Osteoblast (primary cell): ENCODE results near the gene MRPL53. TPM values are rescaled to one million over a fixed set of nuclear protein-coding genes. Genes with fewer than 3 reads are reported as not detected.
"Not testable (repeated sequence)": the region's sequence is repeated elsewhere in the genome, so short reads cannot be mapped to it uniquely, and the experiment has no call there.

Source experiments
- DNase-seq: peaks from one replicate; pipeline ENCODE4 v3.0.0; 2011; ENCODE audit warnings: low spot score, mixed read lengths; ENCODE audit not compliant: insufficient read length; ENCODE audit errors: missing footprints
- H2AFZ ChIP-seq: 2 replicates; pipeline ENCODE4 v1.6.0; 2011; ENCODE audit warnings: mild to moderate bottlenecking, low read length
- H3K27ac ChIP-seq: 2 replicates; pipeline ENCODE4 v1.5.1; 2011; ENCODE audit warnings: mild to moderate bottlenecking, low read depth, low read length, moderate library complexity
- H3K27me3 ChIP-seq: 2 replicates; pipeline ENCODE4 v1.6.0; 2012; ENCODE audit warnings: mild to moderate bottlenecking, control low read depth, inconsistent platforms, low read length, moderate library complexity; ENCODE audit not compliant: insufficient read depth
- H3K36me3 ChIP-seq: 2 replicates; pipeline ENCODE4 v1.5.1; 2011; ENCODE audit warnings: mild to moderate bottlenecking, low read length, control low read depth, moderate library complexity; ENCODE audit not compliant: insufficient read depth
- H3K4me1 ChIP-seq: 2 replicates; pipeline ENCODE4 v1.5.1; 2011; ENCODE audit warnings: mild to moderate bottlenecking, low read length, control low read depth, moderate library complexity; ENCODE audit not compliant: insufficient read depth
- H3K4me2 ChIP-seq: 2 replicates; pipeline ENCODE4 v1.6.0; 2011; ENCODE audit warnings: mild to moderate bottlenecking, low read length; ENCODE audit not compliant: insufficient read depth
- H3K4me3 ChIP-seq: fragments of 200-600 bp; sonication (generic); 3 replicates; pipeline ENCODE4 v1.5.1; 2012; ENCODE audit warnings: mild to moderate bottlenecking, low read length, inconsistent platforms; ENCODE audit not compliant: insufficient read depth
- H3K79me2 ChIP-seq: 2 replicates; pipeline ENCODE4 v1.6.0; 2012; ENCODE audit warnings: mild to moderate bottlenecking, low read length, control low read depth, inconsistent platforms; ENCODE audit not compliant: insufficient read depth
- H3K9me3 ChIP-seq: 2 replicates; pipeline ENCODE4 v1.5.1; 2011; ENCODE audit warnings: low read depth, low read length, control low read depth
- H4K20me1 ChIP-seq: 2 replicates; pipeline ENCODE4 v1.6.0; 2012; ENCODE audit warnings: mild to moderate bottlenecking, low read length, control low read depth; ENCODE audit not compliant: insufficient read depth
- total RNA-seq: library from RNA; depleted of rRNA; stranded (reverse); fragments of >200 nt; gene quantifications from 2 replicates; pipeline ENCODE4 v1.2.3, GENCODE V29; 2012
- TF ChIP-seq, protein P1 (sequence below): IDR thresholded peaks from 2 replicates; pipeline ENCODE4 v1.5.1; 2011; ENCODE audit warnings: mild to moderate bottlenecking, low read depth, low read length, moderate library complexity; ENCODE audit errors: extremely low read depth

MRPL53 gene
- total RNA-seq, 1 donor, result 23.5 TPM

DNA sequence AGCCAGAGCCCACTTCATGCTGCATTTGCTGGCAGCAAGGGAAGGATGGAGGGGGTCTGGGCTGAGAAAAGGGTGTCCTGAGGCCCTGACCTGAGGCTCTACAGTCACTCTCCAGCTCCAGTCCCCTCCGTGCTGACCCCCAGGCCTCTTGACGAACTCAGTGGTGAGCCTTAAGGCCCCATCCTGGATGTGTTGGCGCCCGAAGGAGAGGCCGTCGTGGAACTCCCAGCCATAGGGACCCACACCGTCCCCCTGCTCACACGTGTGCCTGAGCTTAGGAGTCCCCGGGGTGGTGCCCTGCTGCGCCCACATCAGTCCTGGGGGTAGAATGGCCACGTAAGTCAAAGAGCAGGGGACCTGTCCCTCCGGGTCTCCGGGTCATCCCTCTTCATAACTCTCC is 8.1 kb downstream of the MRPL53 start:
- peaks cover 15% of the 10 kb centered on the region for H3K4me1 ChIP-seq
- peak; percentile 70 for DNase-seq
- no peaks in the 10 kb centered on the region for H3K27me3 ChIP-seq
- H3K79me2 ChIP-seq, result peaks cover 35% of the 10 kb centered on the region
- peak overlapping the region; percentile 98 for H3K4me2 ChIP-seq
- TF ChIP-seq, protein P1, sequence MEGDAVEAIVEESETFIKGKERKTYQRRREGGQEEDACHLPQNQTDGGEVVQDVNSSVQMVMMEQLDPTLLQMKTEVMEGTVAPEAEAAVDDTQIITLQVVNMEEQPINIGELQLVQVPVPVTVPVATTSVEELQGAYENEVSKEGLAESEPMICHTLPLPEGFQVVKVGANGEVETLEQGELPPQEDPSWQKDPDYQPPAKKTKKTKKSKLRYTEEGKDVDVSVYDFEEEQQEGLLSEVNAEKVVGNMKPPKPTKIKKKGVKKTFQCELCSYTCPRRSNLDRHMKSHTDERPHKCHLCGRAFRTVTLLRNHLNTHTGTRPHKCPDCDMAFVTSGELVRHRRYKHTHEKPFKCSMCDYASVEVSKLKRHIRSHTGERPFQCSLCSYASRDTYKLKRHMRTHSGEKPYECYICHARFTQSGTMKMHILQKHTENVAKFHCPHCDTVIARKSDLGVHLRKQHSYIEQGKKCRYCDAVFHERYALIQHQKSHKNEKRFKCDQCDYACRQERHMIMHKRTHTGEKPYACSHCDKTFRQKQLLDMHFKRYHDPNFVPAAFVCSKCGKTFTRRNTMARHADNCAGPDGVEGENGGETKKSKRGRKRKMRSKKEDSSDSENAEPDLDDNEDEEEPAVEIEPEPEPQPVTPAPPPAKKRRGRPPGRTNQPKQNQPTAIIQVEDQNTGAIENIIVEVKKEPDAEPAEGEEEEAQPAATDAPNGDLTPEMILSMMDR, result no peak
- H4K20me1 ChIP-seq, result peaks cover 5% of the 10 kb centered on the region
- H3K27ac ChIP-seq, result peak overlapping the region; percentile 82
- peak overlapping the region; percentile 59 for H2AFZ ChIP-seq
- no peaks in the 10 kb centered on the region for H3K9me3 ChIP-seq
- H3K4me3 ChIP-seq, result peak overlapping the region; percentile 94
- peaks cover 27% of the 10 kb centered on the region for H3K36me3 ChIP-seq

DNA sequence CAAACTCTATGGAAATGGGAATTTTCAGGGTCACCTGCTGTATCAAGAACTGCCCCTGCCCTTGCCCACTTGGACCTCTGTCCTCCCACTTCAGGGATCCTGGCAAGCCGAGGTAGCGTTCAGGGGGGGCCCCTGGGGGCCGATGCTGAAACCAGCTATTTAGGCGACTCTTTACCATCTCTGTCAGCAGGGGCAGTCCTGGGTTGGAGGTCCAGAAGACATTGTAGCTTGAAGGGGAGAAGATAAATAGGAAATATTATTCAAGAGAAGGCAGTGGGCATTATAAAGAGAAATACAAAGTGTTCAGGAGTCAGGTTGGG is 9.7 kb downstream of the MRPL53 start:
- no peak overlapping the region for H3K27ac ChIP-seq
- no peaks in the 10 kb centered on the region for H3K27me3 ChIP-seq
- TF ChIP-seq, protein P1, result no peak
- no peaks in the 10 kb centered on the region for H3K9me3 ChIP-seq
- H3K4me1 ChIP-seq, result peaks cover 17% of the 10 kb centered on the region
- H4K20me1 ChIP-seq, result peaks cover 5% of the 10 kb centered on the region
- DNase-seq, result no peak
- no peak overlapping the region for H3K4me3 ChIP-seq
- no peak overlapping the region for H2AFZ ChIP-seq
- H3K4me2 ChIP-seq, result no peak overlapping the region
- peaks cover 27% of the 10 kb centered on the region for H3K36me3 ChIP-seq
- peaks cover 43% of the 10 kb centered on the region for H3K79me2 ChIP-seq

DNA sequence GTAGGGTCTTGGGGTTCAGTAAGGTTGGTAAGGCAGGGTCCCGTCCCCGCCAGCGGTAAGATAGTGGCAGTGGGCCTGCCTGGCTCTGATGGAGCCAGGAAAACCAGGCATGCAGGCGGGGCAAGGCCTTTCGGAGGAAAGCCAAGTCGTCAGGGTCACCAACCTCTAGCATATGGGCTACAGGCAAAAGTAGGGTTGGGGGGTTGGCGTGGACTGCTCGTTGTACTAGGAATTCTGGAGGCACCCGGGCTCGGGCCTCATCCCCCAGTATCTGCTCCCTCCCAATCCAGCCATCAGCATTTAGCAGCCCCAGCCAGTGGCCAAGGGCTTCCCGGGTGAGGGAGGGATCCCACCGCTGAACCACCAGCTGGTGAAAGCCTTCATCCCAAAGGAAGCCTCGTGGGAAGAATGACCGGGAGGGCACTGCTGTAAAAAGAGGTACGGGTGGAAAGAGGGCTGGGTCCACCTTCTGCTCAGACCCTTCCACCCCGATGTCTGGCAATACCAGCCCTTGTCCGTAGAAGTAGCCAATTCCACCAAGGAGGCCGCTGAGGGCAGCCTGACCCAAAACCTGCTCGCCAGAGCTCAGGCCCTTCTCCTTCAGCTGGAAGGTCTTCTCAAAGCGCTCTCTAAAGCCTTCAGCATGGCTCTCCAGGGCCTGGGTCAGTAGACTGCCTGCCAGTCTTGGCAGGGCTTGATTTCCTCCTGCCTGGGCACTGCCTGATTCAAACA is 10.3 kb downstream of the MRPL53 start:
- peaks cover 17% of the 10 kb centered on the region for H3K4me1 ChIP-seq
- H3K4me3 ChIP-seq, result no peak overlapping the region
- peaks cover 5% of the 10 kb centered on the region for H4K20me1 ChIP-seq
- no peaks in the 10 kb centered on the region for H3K27me3 ChIP-seq
- TF ChIP-seq, protein P1, result no peak
- peaks cover 27% of the 10 kb centered on the region for H3K36me3 ChIP-seq
- peaks cover 43% of the 10 kb centered on the region for H3K79me2 ChIP-seq
- no peak overlapping the region for H3K4me2 ChIP-seq
- no peak overlapping the region for H3K27ac ChIP-seq
- no peak for DNase-seq
- H3K9me3 ChIP-seq, result no peaks in the 10 kb centered on the region
- H2AFZ ChIP-seq, result no peak overlapping the region

DNA sequence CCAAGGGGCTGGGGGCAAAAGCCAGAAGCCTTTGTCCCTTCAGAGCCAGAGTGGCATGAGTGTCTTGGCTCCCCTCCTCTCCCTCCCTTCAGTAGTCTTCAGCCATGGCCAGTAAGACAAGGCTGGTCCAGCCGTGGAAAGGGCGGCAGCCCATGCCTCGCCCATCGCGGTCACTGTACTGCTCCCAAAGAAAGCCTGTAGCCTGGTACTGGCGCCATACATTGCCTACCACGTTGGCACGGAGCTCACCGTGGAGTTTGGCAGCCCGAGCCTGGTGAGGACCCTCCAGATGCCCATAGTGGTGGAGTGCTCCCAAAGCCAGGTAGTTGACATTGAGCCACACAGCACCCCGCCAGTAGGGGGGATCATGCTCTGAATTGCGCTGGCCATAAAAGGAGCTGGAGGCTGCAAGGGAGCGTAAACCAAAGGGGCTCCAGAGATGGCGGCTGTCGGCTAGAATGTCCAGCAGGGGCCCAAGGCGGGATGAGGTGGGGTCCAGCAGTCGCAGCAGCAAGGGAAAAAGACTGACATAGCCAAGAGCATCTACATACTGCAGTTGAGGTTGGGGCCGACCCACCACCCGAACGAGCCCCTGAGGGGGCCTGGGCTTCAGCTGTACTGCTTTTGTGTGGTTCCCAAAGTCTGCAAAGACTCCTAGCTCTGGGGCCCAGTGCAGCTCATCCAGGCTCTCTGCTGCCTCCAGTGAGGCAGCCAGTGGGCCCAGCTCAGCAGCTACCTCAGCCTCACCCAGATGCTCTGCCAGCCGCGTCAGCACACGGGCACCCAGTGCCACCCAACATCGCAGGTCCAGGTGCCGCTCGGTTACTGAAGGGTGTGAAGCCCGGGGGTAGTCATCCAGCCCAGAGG is 11.1 kb downstream of the MRPL53 start:
- TF ChIP-seq, protein P1, result peak; percentile 16
- Histone ChIP-seq H3K4me1 (peaks cover 24% of the 10 kb centered on the region), H3K79me2 (peaks cover 46% of the 10 kb centered on the region)

DNA sequence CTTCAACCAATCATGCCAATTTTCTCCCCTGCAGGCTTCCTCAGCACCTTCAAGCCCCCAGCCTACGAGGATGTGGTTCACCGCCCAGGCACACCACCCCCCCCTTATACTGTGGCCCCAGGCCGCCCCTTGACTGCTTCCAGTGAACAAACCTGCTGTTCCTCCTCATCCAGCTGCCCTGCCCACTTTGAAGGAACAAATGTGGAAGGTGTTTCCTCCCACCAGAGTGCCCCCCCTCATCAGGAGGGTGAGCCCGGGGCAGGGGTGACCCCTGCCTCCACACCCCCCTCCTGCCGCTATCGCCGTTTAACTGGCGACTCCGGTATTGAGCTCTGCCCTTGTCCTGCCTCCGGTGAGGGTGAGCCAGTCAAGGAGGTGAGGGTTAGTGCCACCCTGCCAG is 12.3 kb downstream of the MRPL53 start:
- not testable (repeated sequence) for H2AFZ ChIP-seq, H3K4me2 ChIP-seq, H3K27me3 ChIP-seq, H3K4me3 ChIP-seq, H3K27ac ChIP-seq, DNase-seq, H4K20me1 ChIP-seq, H3K9me3 ChIP-seq
- peaks cover 27% of the 10 kb centered on the region for H3K36me3 ChIP-seq
- peaks cover 49% of the 10 kb centered on the region for H3K79me2 ChIP-seq
- H3K4me1 ChIP-seq, result peaks cover 35% of the 10 kb centered on the region

More for the DNA sequence above, 11.1 kb downstream of the MRPL53 start:
- Histone ChIP-seq H3K4me2 (no peak overlapping the region), H3K36me3 (peaks cover 27% of the 10 kb centered on the region), H3K4me3 (no peak overlapping the region), H3K9me3 (no peaks in the 10 kb centered on the region), H3K27me3 (no peaks in the 10 kb centered on the region), H2AFZ (no peak overlapping the region), H4K20me1 (peaks cover 5% of the 10 kb centered on the region), H3K27ac (no peak overlapping the region)
- DNase-seq, result peak; percentile 47
